H1 (cell line): ENCODE results near the gene DLST. TPM values are rescaled to one million over a fixed set of nuclear protein-coding genes. Genes with fewer than 3 reads are reported as not detected.
A peak's percentile ranks its signal among the peaks of the same experiment; 100 is the strongest.

ENCODE experiments used
- CTCF ChIA-PET: fragments of 300-600 bp; sonication (Branson Sonifier 250); formaldehyde crosslinking; loops from one replicate; lab custom pipeline; 2021; ENCODE audit not compliant: partially characterized antibody; lab: Charles Lee
- POLR2A ChIA-PET: fragments of 300-600 bp; sonication (Branson Sonifier 250); formaldehyde crosslinking; loops from one replicate; lab custom pipeline; 2021; ENCODE audit warnings: inconsistent platforms; ENCODE audit not compliant: partially characterized antibody; lab: Charles Lee
- DNase-seq, 2 experiments: peaks; one replicate each; pipeline versions ENCODE4 v3.0.0 to v3.0.0-alpha.2; 2010 to 2022; ENCODE audit warnings: low spot score in 2 of 2, low read depth in 1 of 2, mixed read lengths in 1 of 2
- FAIRE-seq: peaks from 2 replicates; lab custom pipeline; 2011; peaks lifted over from hg19 to GRCh38; lab: Jason Lieb, UNC
- H2AFZ ChIP-seq: 2 replicates; pipeline ENCODE4 v1.8.1; 2012; ENCODE audit warnings: low read length, inconsistent platforms
- H2AK5ac ChIP-seq: 2 replicates; pipeline ENCODE4 v1.6.1; 2013; ENCODE audit warnings: low read depth, low read length
- H2BK120ac ChIP-seq: replicated peaks from 2 replicates; pipeline ENCODE3; 2013; ENCODE audit warnings: low read depth, low read length, inconsistent platforms
- H2BK12ac ChIP-seq: 2 replicates; pipeline ENCODE4 v1.6.1; 2013; ENCODE audit warnings: low read depth, low read length
- H2BK15ac ChIP-seq: 2 replicates; pipeline ENCODE4 v1.6.1; 2013; ENCODE audit warnings: low read length
- H2BK20ac ChIP-seq: 2 replicates; pipeline ENCODE4 v1.6.1; 2013; ENCODE audit warnings: low read length
- H2BK5ac ChIP-seq: 2 replicates; pipeline ENCODE4 v1.6.1; 2013; ENCODE audit warnings: low read depth, low read length
- H3K14ac ChIP-seq: 2 replicates; pipeline ENCODE4 v1.6.1; 2013; ENCODE audit warnings: inconsistent platforms; ENCODE audit not compliant: insufficient read length
- H3K18ac ChIP-seq: 2 replicates; pipeline ENCODE4 v1.6.1; 2013; ENCODE audit warnings: low read length; ENCODE audit errors: extremely low read depth
- H3K23ac ChIP-seq: 2 replicates; pipeline ENCODE4 v1.6.1; 2013; ENCODE audit warnings: inconsistent platforms; ENCODE audit not compliant: insufficient read length
- H3K23me2 ChIP-seq: 2 replicates; pipeline ENCODE4 v1.6.1; 2013; ENCODE audit warnings: low read depth, low read length
- H3K27ac ChIP-seq: 2 replicates; pipeline ENCODE4 v1.6.1; 2011; ENCODE audit warnings: low read depth, low read length, inconsistent platforms
- H3K27me3 ChIP-seq, 4 experiments: replicated peaks in 1 of 4; 1 replicate in 1 of 4; 2 replicates in 3 of 4; pipeline versions ENCODE4 v1.6.1 to v1.8.1; 2011 to 2013; ENCODE audit warnings: low read length in 3 of 4, mild to moderate bottlenecking in 3 of 4, inconsistent platforms in 2 of 4, mixed read lengths in 2 of 4, moderate library complexity in 1 of 4; ENCODE audit not compliant: control insufficient read depth in 3 of 4, insufficient read depth in 3 of 4; ENCODE audit errors: extremely low read depth in 1 of 4
- H3K36me3 ChIP-seq, 4 experiments: 2 replicates each; pipeline versions ENCODE4 v1.6.1 to v1.8.1; 2011 to 2013; ENCODE audit warnings: mild to moderate bottlenecking in 4 of 4, low read length in 3 of 4, moderate library complexity in 2 of 4, control low read depth in 1 of 4, inconsistent platforms in 1 of 4; ENCODE audit not compliant: insufficient read depth in 4 of 4, control insufficient read depth in 2 of 4
- H3K4ac ChIP-seq: replicated peaks from 2 replicates; pipeline ENCODE3; 2013; ENCODE audit warnings: low read length, low read depth, mixed read lengths, inconsistent platforms; ENCODE audit not compliant: insufficient read length
- H3K4me1 ChIP-seq, 4 experiments: replicated peaks in 1 of 4; 1 replicate in 1 of 4; 2 replicates in 3 of 4; pipeline versions ENCODE4 v1.6.1 to v1.8.1; 2011 to 2013; ENCODE audit warnings: low read length in 3 of 4, inconsistent platforms in 2 of 4, mixed read lengths in 1 of 4; ENCODE audit not compliant: insufficient read depth in 4 of 4, control insufficient read depth in 3 of 4
- H3K4me2 ChIP-seq, 2 experiments: 2 replicates each; pipeline versions ENCODE4 v1.6.1 to v1.8.1; 2011 to 2013; ENCODE audit warnings: low read depth in 2 of 2, low read length in 2 of 2, control low read depth in 1 of 2, inconsistent platforms in 1 of 2, mild to moderate bottlenecking in 1 of 2; ENCODE audit not compliant: insufficient read depth in 1 of 2
- H3K4me3 ChIP-seq, 4 experiments: fragments of 200-600, 300-600 bp in 1 of 4; sonication (generic), shearing (Covaris generic), sonication (Bioruptor Twin) in 1 of 4; 2 replicates each; pipeline versions ENCODE4 v1.5.1 to v1.8.1; 2011 to 2016; ENCODE audit warnings: low read length in 4 of 4, low read depth in 3 of 4, control low read depth in 2 of 4, inconsistent platforms in 2 of 4, mild to moderate bottlenecking in 2 of 4, mixed read lengths in 1 of 4, moderate library complexity in 1 of 4; ENCODE audit not compliant: insufficient read depth in 2 of 4; ENCODE audit errors: extremely low read depth in 1 of 4
- H3K56ac ChIP-seq: replicated peaks from 2 replicates; pipeline ENCODE3; 2013; ENCODE audit warnings: low read depth, mild to moderate bottlenecking, mixed read lengths, low read length, inconsistent platforms; ENCODE audit not compliant: insufficient read length
- H3K79me1 ChIP-seq: 2 replicates; pipeline ENCODE4 v1.6.1; 2013; ENCODE audit warnings: low read depth, low read length, control low read depth
- H3K79me2 ChIP-seq, 2 experiments: 2 replicates each; pipeline versions ENCODE4 v1.6.1 to v1.8.1; 2012 to 2013; ENCODE audit warnings: low read length in 2 of 2, mild to moderate bottlenecking in 2 of 2, inconsistent platforms in 1 of 2; ENCODE audit not compliant: insufficient read depth in 2 of 2, control insufficient read depth in 1 of 2
- H3K9ac ChIP-seq, 4 experiments: replicated peaks in 1 of 4; 1 replicate in 1 of 4; 2 replicates in 3 of 4; pipeline versions ENCODE4 v1.6.1 to v1.8.1; 2011 to 2013; ENCODE audit warnings: low read depth in 3 of 4, low read length in 3 of 4, control low read depth in 2 of 4, mild to moderate bottlenecking in 2 of 4, moderate library complexity in 2 of 4, inconsistent platforms in 1 of 4; ENCODE audit errors: extremely low read depth in 1 of 4
- H3K9me3 ChIP-seq, 2 experiments: 2 replicates each; pipeline versions ENCODE4 v1.6.1 to v1.8.1; 2012 to 2013; ENCODE audit warnings: mild to moderate bottlenecking in 2 of 2, moderate library complexity in 2 of 2, control low read depth in 1 of 2, inconsistent platforms in 1 of 2, low read depth in 1 of 2, low read length in 1 of 2, mixed read lengths in 1 of 2; ENCODE audit not compliant: insufficient read depth in 2 of 2
- H4K20me1 ChIP-seq, 2 experiments: replicated peaks in 1 of 2; 2 replicates each; pipeline versions ENCODE3 to v1.8.1; 2011 to 2013; ENCODE audit warnings: inconsistent platforms in 2 of 2, low read length in 2 of 2, mild to moderate bottlenecking in 1 of 2; ENCODE audit not compliant: insufficient read depth in 2 of 2, control insufficient read depth in 1 of 2
- H4K5ac ChIP-seq: 2 replicates; pipeline ENCODE4 v1.6.1; 2013; ENCODE audit warnings: low read length, low read depth, mixed read lengths, inconsistent platforms; ENCODE audit not compliant: insufficient read length
- H4K8ac ChIP-seq: 2 replicates; pipeline ENCODE4 v1.8.0; 2013; ENCODE audit warnings: mild to moderate bottlenecking, moderate library complexity, low read length, inconsistent platforms; ENCODE audit not compliant: insufficient read depth; ENCODE audit errors: extremely low read depth
- H4K91ac ChIP-seq: replicated peaks from 2 replicates; pipeline ENCODE3; 2013; ENCODE audit warnings: low read length, mixed read lengths, inconsistent platforms; ENCODE audit not compliant: insufficient read length
- BRCA1 ChIP-seq: IDR thresholded peaks from 2 replicates; pipeline ENCODE4 v1.6.1; 2012; ENCODE audit warnings: low read depth, low read length, improper control_type of control experiment
- CEBPB ChIP-seq: IDR thresholded peaks from 2 replicates; pipeline ENCODE4 v1.6.1; 2012; ENCODE audit warnings: low read depth, low read length
- KDM1A ChIP-seq: fragments of 200-600, 300-600 bp; sonication (generic); IDR thresholded peaks from 2 replicates; pipeline ENCODE4 v1.7.1; 2016; ENCODE audit warnings: mild to moderate bottlenecking, low read length, borderline replicate concordance
- MAX ChIP-seq: IDR thresholded peaks from 2 replicates; pipeline ENCODE4 v1.6.1; 2012; ENCODE audit warnings: inconsistent platforms
- POLR2A ChIP-seq, 2 experiments: IDR thresholded peaks; 1 replicate in 1 of 2; 2 replicates in 1 of 2; pipeline ENCODE4 v1.6.1; 2011; ENCODE audit warnings: low read depth in 2 of 2, low read length in 2 of 2, mild to moderate bottlenecking in 2 of 2; ENCODE audit errors: control extremely low read depth in 1 of 2
- RBBP5 ChIP-seq: IDR thresholded peaks from 2 replicates; pipeline ENCODE4 v1.7.1; 2012; ENCODE audit warnings: low read depth, mild to moderate bottlenecking, inconsistent platforms, low read length, moderate library complexity, borderline replicate concordance
- RNF2 ChIP-seq: fragments of 200-900, 300-1000 bp; sonication (generic); IDR thresholded peaks from 2 replicates; pipeline ENCODE4 v1.7.1; 2016; ENCODE audit warnings: borderline replicate concordance, low read depth, mild to moderate bottlenecking, antibody characterized with exemption, low read length; ENCODE audit not compliant: poor library complexity, severe bottlenecking; ENCODE audit errors: missing control alignments
- SRF ChIP-seq: IDR thresholded peaks from 2 replicates; pipeline ENCODE4 v1.6.1; 2011; ENCODE audit warnings: mild to moderate bottlenecking, low read depth, low read length, moderate library complexity
- TAF1 ChIP-seq: IDR thresholded peaks from 2 replicates; pipeline ENCODE4 v1.6.1; 2011; ENCODE audit warnings: mild to moderate bottlenecking, low read depth, low read length
- TEAD4 ChIP-seq: IDR thresholded peaks from 2 replicates; pipeline ENCODE4 v1.6.1; 2012; ENCODE audit warnings: low read depth, low read length, inconsistent platforms, mixed read lengths
- YY1 ChIP-seq: IDR thresholded peaks from 2 replicates; pipeline ENCODE4 v1.6.1; 2011; ENCODE audit warnings: low read depth, mild to moderate bottlenecking, low read length
- WGBS, 2 experiments: shearing (Covaris generic) in 1 of 2; methylation state at CpG; one replicate each; pipeline versions ENCODE4 v1.1.6 to v1.1.7; 2013 to 2015; ENCODE audit warnings: low lambda C conversion rate in 2 of 2, mixed read lengths in 2 of 2, inconsistent platforms in 1 of 2, low coverage in 1 of 2, missing lambda C conversion rate in 1 of 2; ENCODE audit not compliant: insufficient replicate concordance in 2 of 2, insufficient coverage in 1 of 2, insufficient read length in 1 of 2; ENCODE audit errors: extremely low coverage in 1 of 2, missing lambda C conversion rate in 1 of 2; 5-methylcytosine and 5-hydroxymethylcytosine counted together
- polyA plus RNA-seq, 7 experiments: library from polyadenylated mRNA; depleted of rRNA in 3 of 7; stranded (reverse) in 5 of 7; unstranded in 2 of 7; fragments of >200 nt in 5 of 7; fragments of 200-250 nt in 2 of 7; gene quantifications; 1 replicate in 5 of 7; 2 replicates in 1 of 7; 4 replicates in 1 of 7; pipeline versions ENCODE4 v1.2.1 to v1.2.3, GENCODE V29; 2011 to 2013; ENCODE audit warnings: missing spikeins in 2 of 7, mixed read lengths in 2 of 7
- total RNA-seq: library from RNA; stranded (reverse); fragmentation: NEBNext Ultra II Directional; extraction: Animal tissue kit (Norgen Biotek cat#: 25700); gene quantifications from 2 replicates; pipeline ENCODE4 v1.2.1, GENCODE V29; 2021

The DLST gene
- total and polyA plus RNA-seq, 2 of the 8 experiments (the other 6 are each of a cell fraction or from before 2014, with no cell fraction given), result 96.5 to 117 TPM

GRCh38 chr14:74949859-74950573, 68.3 kb downstream of the DLST start:
- no peaks in the 10 kb centered on the region for H4K20me1 ChIP-seq
- no peak overlapping the region for H2BK12ac ChIP-seq
- ChIA-PET CTCF (interaction anchor here (0.6 to 11.9 kb wide), 9 partner anchors 11 to 138 kb away, joined by 3 to 146 read pairs (median 7); no protein-coding TSS in a partner anchor), POLR2A (interaction anchor here (0.8 to 1.6 kb wide), 3 partner anchors 28 to 53 kb away, joined by 3 to 4 read pairs (median 3); partner anchors contain the start of genes EIF2B2 and RPS6KL1)
- peaks cover 2% of the 10 kb centered on the region for H3K23me2 ChIP-seq
- no peak for FAIRE-seq
- no peaks in the 10 kb centered on the region for H3K36me3 ChIP-seq
- WGBS, 2 experiments, result 92% methylated on average over 17 of the region's 17 CpGs; no CpG with 5 or more reads in 1 of the 2 experiments
- H3K79me2 ChIP-seq, result no peaks in the 10 kb centered on the region
- no peak overlapping the region for H3K18ac ChIP-seq
- H3K4ac ChIP-seq, result no peak overlapping the region
- no peak overlapping the region for H2BK5ac ChIP-seq
- H2BK15ac ChIP-seq, result no peak overlapping the region
- no peak overlapping the region for H2AK5ac ChIP-seq
- H2BK20ac ChIP-seq, result no peak overlapping the region
- no peak overlapping the region for H3K9ac ChIP-seq
- no peaks in the 10 kb centered on the region for H3K9me3 ChIP-seq
- DNase-seq, result no peak
- H3K56ac ChIP-seq, result no peak overlapping the region
- no peak overlapping the region for H3K23ac ChIP-seq
- no peak overlapping the region for H3K4me3 ChIP-seq
- H4K8ac ChIP-seq, result peak overlapping the region; percentile 63; the same call in 1 of the 2 replicates
- no peak overlapping the region for H3K4me2 ChIP-seq
- no peak overlapping the region for H4K91ac ChIP-seq
- H2BK120ac ChIP-seq, result no peak overlapping the region
- H3K14ac ChIP-seq, result no peak overlapping the region
- peaks cover 0 to 23% (median 8%) of the 10 kb centered on the region in 4 experiments; a peak in 6 of 7 replicates for H3K4me1 ChIP-seq
- no peaks in the 10 kb centered on the region for H3K79me1 ChIP-seq
- H2AFZ ChIP-seq, result no peak overlapping the region
- no peak overlapping the region for H4K5ac ChIP-seq
- no peak overlapping the region for H3K27ac ChIP-seq
- H3K27me3 ChIP-seq, result peaks cover 0 to 6% (median 4%) of the 10 kb centered on the region in 4 experiments; a peak in 3 of 7 replicates
- TF ChIP-seq TEAD4 (no peak), SRF (no peak), RBBP5 (no peak), POLR2A (IDR thresholded peaks at IDR 0.05; ENCODE audit: control extremely low read depth in 1 of 2, low read depth in 2 of 2, low read length in 2 of 2) (no peak), MAX (no peak), KDM1A (no peak), YY1 (no peak), TAF1 (no peak), CEBPB (no peak), RNF2 (no peak), BRCA1 (no peak)
